Neural crest cell (in vitro differentiated cells): Measurements from ENCODE around the gene SERINC3. TPM values are rescaled to one million over a fixed set of nuclear protein-coding genes. Genes with fewer than 3 reads are reported as not detected.

ENCODE experiments used
- DNase-seq: peaks from one replicate; pipeline ENCODE4 v3.0.0; 2021; ENCODE audit warnings: low read depth, mixed read lengths, low spot score
- H3K27ac Mint-ChIP-seq: one replicate; pipeline ENCODE4 v1.8.0; 2021; ENCODE audit warnings: mild to moderate bottlenecking, mixed read lengths; ENCODE audit not compliant: unreplicated experiment
- H3K27me3 Mint-ChIP-seq: 2 replicates; pipeline ENCODE4 v1.8.0; 2021; ENCODE audit warnings: low read depth, mild to moderate bottlenecking, mixed read lengths
- H3K36me3 Mint-ChIP-seq: 2 replicates; pipeline ENCODE4 v1.8.0; 2021; ENCODE audit warnings: low read depth, mild to moderate bottlenecking, mixed read lengths
- H3K4me1 Mint-ChIP-seq: 2 replicates; pipeline ENCODE4 v1.8.0; 2021; ENCODE audit warnings: mixed read lengths
- H3K4me3 Mint-ChIP-seq: one replicate; pipeline ENCODE4 v1.8.0; 2021; ENCODE audit warnings: mild to moderate bottlenecking, mixed read lengths
- H3K9me3 Mint-ChIP-seq: 2 replicates; pipeline ENCODE4 v1.8.0; 2021; ENCODE audit warnings: mixed read lengths
- total RNA-seq: library from RNA; stranded (reverse); gene quantifications from 2 replicates; pipeline ENCODE4 v1.2.1, GENCODE V29; 2021
- TF ChIP-seq, protein P1 (sequence below): fragments of 200-600 bp; sonication (generic); conservative IDR thresholded peaks from 2 replicates; pipeline ENCODE4 v1.5.0; 2021; ENCODE audit warnings: antibody characterized with exemption, mild to moderate bottlenecking

Gene SERINC3
- total RNA-seq, 1 donor from 2014 or later, result 32.4 TPM

DNA sequence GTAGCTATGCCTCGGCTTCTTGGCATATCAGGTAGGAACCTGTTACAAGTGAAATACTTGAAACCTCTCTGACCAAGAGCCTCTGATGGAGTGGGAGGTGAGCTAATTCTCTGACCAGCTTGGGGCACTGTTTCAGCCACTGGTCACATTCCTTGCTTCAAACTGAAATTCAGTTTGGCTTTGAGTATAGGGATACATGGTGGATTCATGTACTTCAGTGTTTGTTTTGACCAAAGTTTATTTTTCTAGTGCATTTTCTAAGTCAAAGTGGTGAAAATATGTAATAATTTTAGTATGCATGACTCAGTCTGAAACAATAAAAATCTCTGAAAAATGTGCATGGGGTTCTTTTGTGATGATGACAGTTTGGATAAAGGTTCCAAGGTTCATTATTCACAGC, 27.6 kb downstream of the SERINC3 start:
- Mint-ChIP-seq H3K27me3 (no peaks in the 10 kb centered on the region), H3K27ac (no peak overlapping the region), H3K4me3 (no peak overlapping the region), H3K4me1 (no peaks in the 10 kb centered on the region), H3K36me3 (peaks cover 4% of the 10 kb centered on the region), H3K9me3 (no peaks in the 10 kb centered on the region)
- no peak for DNase-seq
- TF ChIP-seq, protein P1, sequence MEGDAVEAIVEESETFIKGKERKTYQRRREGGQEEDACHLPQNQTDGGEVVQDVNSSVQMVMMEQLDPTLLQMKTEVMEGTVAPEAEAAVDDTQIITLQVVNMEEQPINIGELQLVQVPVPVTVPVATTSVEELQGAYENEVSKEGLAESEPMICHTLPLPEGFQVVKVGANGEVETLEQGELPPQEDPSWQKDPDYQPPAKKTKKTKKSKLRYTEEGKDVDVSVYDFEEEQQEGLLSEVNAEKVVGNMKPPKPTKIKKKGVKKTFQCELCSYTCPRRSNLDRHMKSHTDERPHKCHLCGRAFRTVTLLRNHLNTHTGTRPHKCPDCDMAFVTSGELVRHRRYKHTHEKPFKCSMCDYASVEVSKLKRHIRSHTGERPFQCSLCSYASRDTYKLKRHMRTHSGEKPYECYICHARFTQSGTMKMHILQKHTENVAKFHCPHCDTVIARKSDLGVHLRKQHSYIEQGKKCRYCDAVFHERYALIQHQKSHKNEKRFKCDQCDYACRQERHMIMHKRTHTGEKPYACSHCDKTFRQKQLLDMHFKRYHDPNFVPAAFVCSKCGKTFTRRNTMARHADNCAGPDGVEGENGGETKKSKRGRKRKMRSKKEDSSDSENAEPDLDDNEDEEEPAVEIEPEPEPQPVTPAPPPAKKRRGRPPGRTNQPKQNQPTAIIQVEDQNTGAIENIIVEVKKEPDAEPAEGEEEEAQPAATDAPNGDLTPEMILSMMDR, result no peak

DNA sequence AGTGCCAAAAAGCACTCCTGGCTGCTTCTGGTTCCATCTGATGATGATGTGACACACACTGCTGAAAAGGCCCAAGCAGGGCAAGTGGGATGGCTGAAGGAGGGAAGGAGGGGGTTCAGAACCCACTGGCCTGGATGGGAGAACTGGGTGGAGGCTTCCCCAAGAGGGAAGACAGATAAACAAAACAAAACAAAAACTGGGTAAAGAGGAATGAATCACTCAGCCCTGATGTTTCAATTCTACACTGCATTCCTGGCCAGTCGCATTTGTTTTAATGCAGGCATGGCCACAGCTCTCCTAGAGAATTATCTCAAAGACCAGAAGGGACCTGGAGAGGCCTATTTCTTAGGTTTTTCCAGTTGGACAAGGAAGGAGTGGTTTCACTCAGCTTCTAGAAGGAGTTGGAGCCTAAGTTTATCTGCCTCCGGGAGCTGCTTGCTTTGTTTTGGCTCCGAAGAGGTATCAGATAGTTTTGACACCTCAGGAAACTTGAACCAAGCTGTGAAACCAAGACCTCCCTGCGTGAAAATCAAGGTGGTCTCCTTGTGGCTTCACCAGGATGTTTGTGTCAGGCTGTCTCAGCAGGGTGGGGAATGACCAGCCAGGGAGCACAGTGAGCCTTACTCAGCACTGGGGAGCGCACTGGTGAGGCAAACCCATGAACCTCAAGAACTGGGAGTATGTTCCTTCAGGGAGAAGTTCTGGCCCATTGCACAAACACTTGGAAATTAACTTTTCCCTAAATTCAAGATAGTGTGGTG, 30.1 kb downstream of the SERINC3 start:
- Mint-ChIP-seq H3K4me3 (no peak overlapping the region), H3K36me3 (no peaks in the 10 kb centered on the region), H3K4me1 (no peaks in the 10 kb centered on the region), H3K27me3 (no peaks in the 10 kb centered on the region), H3K9me3 (no peaks in the 10 kb centered on the region), H3K27ac (peak overlapping the region; percentile 35)
- TF ChIP-seq, protein P1, result no peak
- DNase-seq, result no peak

DNA sequence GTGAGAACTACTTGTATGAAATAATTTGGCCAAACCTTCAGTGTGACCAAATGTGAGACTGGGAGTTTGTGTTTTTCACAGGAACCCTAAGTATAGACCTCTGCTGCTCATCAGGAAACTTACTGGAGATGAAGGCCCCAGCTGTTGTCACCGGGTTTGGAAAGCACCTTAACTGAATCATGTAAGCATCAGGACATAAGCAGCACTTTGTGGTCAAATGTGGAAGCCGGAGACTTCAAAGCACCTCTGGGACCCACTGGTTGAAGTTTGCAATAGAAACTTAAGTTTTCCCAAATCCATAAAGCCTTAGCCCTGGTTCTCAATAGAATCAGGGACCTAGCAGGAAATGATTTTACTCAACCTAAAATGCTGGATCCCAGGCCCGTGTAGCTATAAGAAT, 31.9 kb downstream of the SERINC3 start:
- no peaks in the 10 kb centered on the region for H3K4me1 Mint-ChIP-seq
- TF ChIP-seq, protein P1, result no peak
- H3K4me3 Mint-ChIP-seq, result no peak overlapping the region
- no peak overlapping the region for H3K27ac Mint-ChIP-seq
- H3K36me3 Mint-ChIP-seq, result peaks cover 3% of the 10 kb centered on the region
- H3K9me3 Mint-ChIP-seq, result no peaks in the 10 kb centered on the region
- DNase-seq, result no peak
- H3K27me3 Mint-ChIP-seq, result no peaks in the 10 kb centered on the region

DNA sequence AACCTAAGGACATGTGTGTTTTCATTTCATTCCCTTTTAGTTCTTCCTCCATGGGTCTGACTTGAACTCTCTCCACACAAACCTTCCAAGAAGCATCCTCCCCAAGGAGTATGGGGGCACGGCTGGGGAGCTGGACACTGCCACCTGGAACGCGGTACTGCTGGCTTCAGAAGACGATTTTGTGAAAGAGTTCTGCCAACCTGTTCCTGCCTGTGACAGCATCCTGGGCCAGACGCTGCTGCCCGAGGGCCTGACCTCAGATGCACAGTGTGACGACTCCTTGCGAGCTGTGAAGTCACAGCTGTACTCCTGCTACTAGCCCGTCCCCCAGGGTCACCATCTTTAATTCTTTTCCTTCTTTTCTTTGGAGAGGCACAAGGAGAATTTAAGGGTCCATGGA, 32.6 kb downstream of the SERINC3 start:
- Mint-ChIP-seq H3K9me3 (no peaks in the 10 kb centered on the region), H3K27me3 (no peaks in the 10 kb centered on the region), H3K4me1 (no peaks in the 10 kb centered on the region), H3K36me3 (peaks cover 3% of the 10 kb centered on the region), H3K27ac (no peak overlapping the region), H3K4me3 (no peak overlapping the region)
- TF ChIP-seq, protein P1, result no peak
- no peak for DNase-seq

DNA sequence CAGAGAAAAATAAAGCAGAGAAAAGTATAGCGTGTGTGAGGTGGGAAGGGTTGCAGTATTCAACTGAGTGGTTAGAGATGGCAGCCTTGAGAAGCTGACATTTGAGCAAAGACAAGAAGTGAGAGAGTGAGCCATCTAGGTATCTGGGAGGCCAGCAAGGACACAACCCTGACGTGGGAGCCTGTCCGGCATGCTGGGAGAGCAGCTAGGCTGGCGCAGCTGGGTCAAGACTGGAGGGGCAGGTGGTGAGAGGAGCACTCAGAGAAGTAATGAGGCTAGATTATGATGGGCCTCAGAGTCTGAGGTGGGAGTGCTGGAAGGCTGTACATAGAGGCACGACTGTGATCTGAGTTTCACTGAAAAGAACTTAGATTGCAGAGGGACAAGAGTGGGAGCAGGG, 33.3 kb downstream of the SERINC3 start:
- Mint-ChIP-seq H3K9me3 (no peaks in the 10 kb centered on the region), H3K27ac (peak overlapping the region; percentile 17), H3K4me1 (no peaks in the 10 kb centered on the region), H3K36me3 (peaks cover 3% of the 10 kb centered on the region), H3K4me3 (no peak overlapping the region), H3K27me3 (no peaks in the 10 kb centered on the region)
- no peak for DNase-seq
- TF ChIP-seq, protein P1, result no peak
